Suprapubic skin (tissue), 3 donors: Measurements from ENCODE around the gene ZSWIM5.

Experiments used
- CTCF ChIP-seq, 2 donors: fragments of 200-600 bp in 1 of 2; fragments of 450-650 bp in 1 of 2; sonication (generic) in 1 of 2; IDR thresholded peaks; one replicate each; pipeline ENCODE4 v1.5.1; 2016 to 2019; ENCODE audit warnings: antibody characterized with exemption in 2 of 2, mild to moderate bottlenecking in 1 of 2, moderate library complexity in 1 of 2
- POLR2A ChIP-seq, 2 donors: fragments of 450-650 bp; IDR thresholded peaks; one replicate each; pipeline ENCODE4 v1.6.1; 2017; ENCODE audit warnings: antibody characterized with exemption in 2 of 2, mild to moderate bottlenecking in 2 of 2, moderate library complexity in 2 of 2

GRCh38 chr1:45002650-45003645, 203.5 kb downstream of the ZSWIM5 start:
- no peak for TF ChIP-seq CTCF (IDR thresholded peaks at IDR 0.05)
- no peak for TF ChIP-seq POLR2A (IDR thresholded peaks at IDR 0.05)
